ENCODE data around the gene HMGN4. TPM values are rescaled to one million over a fixed set of nuclear protein-coding genes. Genes with fewer than 3 reads are reported as not detected.

The HMGN4 gene
- total and polyA plus RNA-seq, 9 of the 15 experiments (the other 6 are each of a cell fraction or from before 2014, with no cell fraction given): 35.4 to 134 (median 94.1) TPM

DNA sequence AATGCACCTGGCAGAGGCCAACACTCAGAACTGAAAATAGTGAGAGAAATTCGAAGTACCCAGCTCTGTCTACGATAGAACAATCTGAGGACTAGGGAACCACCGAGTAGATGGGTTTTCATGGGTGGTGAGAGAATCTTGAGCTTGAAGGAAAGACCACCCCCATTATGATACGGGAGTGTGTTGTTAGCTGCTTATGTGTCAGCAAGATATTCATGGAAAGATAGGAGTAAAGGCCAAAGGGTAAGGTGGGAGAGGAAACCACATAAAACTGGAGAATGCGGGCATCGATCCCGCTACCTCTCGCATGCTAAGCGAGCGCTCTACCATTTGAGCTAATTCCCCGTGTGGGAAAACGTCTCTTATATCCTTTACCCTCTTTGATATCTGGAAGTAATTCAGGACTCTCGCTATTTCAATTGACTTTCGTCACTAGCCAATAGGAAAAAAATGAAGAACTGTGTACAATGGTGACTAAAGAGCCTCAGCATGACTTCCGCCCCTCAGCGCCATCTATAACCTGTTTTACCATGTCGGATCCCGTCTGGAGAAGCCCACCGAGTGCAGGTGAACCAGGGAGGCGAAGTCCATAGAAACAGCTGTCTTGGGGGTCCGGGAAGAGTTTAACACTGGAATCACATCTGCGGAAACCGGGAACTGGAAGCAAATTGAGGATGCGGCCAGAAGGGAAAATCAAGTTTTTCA, 33.6 kb downstream of the HMGN4 start (continued):
- TF ChIP-seq MCM5 (IDR thresholded peaks at IDR 0.05; ENCODE audit: low read depth) (no peak), RAD21 (CRISPR knock-in tag; conservative IDR thresholded peaks at IDR 0.05 in 1 of 2, IDR thresholded peaks at IDR 0.05 in 1 of 2) (peak; percentile 19 to 20; a peak in 1 of 4 replicates), NCOA1 (IDR thresholded peaks at IDR 0.05; ENCODE audit: low read depth) (peak; percentile 23), OTX1 (CRISPR knock-in tag; IDR thresholded peaks at IDR 0.05) (peak; percentile 84), ARID2 (IDR thresholded peaks at IDR 0.05) (no peak), ZNF764 (CRISPR knock-in tag; IDR thresholded peaks at IDR 0.05; ENCODE audit: low read depth) (peak; percentile 90), JUNB (CRISPR knock-in tag; conservative IDR thresholded peaks at IDR 0.05) (peak; percentile 70; the same call in 1 of the 2 replicates), NFE2 (IDR thresholded peaks at IDR 0.05; ENCODE audit: low read depth) (peak; percentile 81), BRD4 (IDR thresholded peaks at IDR 0.05) (peak; percentile 96), NCOA2 (IDR thresholded peaks at IDR 0.05; ENCODE audit: partially characterized antibody in 2 of 2) (peak; percentile 13 to 90), ZNF408 (CRISPR knock-in tag; IDR thresholded peaks at IDR 0.05; ENCODE audit: low read depth) (no peak), NFYB (IDR thresholded peaks at IDR 0.05; ENCODE audit: extremely low read depth, insufficient read length) (peak; percentile 51), POLR3G (IDR thresholded peaks at IDR 0.05; ENCODE audit: extremely low read depth, insufficient read length, insufficient replicate concordance) (peak; percentile 80), SETDB1 (IDR thresholded peaks at IDR 0.05; ENCODE audit: low read length) (peak; percentile 60), KAT2B (IDR thresholded peaks at IDR 0.05; ENCODE audit: low read depth, low read length) (no peak), PYGO2 (tag; IDR thresholded peaks at IDR 0.05) (no peak), SMAD4 (CRISPR knock-in tag; conservative IDR thresholded peaks at IDR 0.05) (peak; percentile 20; the same call in 1 of the 2 replicates), ZNF436 (CRISPR knock-in tag; IDR thresholded peaks at IDR 0.05) (peak; percentile 60; the same call in 1 of the 2 replicates), ZBTB8A (IDR thresholded peaks at IDR 0.05; ENCODE audit: partially characterized antibody) (peak; percentile 92)
- TF ChIP-seq, protein P1, sequence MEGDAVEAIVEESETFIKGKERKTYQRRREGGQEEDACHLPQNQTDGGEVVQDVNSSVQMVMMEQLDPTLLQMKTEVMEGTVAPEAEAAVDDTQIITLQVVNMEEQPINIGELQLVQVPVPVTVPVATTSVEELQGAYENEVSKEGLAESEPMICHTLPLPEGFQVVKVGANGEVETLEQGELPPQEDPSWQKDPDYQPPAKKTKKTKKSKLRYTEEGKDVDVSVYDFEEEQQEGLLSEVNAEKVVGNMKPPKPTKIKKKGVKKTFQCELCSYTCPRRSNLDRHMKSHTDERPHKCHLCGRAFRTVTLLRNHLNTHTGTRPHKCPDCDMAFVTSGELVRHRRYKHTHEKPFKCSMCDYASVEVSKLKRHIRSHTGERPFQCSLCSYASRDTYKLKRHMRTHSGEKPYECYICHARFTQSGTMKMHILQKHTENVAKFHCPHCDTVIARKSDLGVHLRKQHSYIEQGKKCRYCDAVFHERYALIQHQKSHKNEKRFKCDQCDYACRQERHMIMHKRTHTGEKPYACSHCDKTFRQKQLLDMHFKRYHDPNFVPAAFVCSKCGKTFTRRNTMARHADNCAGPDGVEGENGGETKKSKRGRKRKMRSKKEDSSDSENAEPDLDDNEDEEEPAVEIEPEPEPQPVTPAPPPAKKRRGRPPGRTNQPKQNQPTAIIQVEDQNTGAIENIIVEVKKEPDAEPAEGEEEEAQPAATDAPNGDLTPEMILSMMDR (IDR thresholded peaks at IDR 0.05 in 2 of 3, conservative IDR thresholded peaks at IDR 0.05 in 1 of 3; ENCODE audit: insufficient read depth in 2 of 3, low read depth in 1 of 3, low read length in 3 of 3): no peak
- TF ChIP-seq, protein P2, sequence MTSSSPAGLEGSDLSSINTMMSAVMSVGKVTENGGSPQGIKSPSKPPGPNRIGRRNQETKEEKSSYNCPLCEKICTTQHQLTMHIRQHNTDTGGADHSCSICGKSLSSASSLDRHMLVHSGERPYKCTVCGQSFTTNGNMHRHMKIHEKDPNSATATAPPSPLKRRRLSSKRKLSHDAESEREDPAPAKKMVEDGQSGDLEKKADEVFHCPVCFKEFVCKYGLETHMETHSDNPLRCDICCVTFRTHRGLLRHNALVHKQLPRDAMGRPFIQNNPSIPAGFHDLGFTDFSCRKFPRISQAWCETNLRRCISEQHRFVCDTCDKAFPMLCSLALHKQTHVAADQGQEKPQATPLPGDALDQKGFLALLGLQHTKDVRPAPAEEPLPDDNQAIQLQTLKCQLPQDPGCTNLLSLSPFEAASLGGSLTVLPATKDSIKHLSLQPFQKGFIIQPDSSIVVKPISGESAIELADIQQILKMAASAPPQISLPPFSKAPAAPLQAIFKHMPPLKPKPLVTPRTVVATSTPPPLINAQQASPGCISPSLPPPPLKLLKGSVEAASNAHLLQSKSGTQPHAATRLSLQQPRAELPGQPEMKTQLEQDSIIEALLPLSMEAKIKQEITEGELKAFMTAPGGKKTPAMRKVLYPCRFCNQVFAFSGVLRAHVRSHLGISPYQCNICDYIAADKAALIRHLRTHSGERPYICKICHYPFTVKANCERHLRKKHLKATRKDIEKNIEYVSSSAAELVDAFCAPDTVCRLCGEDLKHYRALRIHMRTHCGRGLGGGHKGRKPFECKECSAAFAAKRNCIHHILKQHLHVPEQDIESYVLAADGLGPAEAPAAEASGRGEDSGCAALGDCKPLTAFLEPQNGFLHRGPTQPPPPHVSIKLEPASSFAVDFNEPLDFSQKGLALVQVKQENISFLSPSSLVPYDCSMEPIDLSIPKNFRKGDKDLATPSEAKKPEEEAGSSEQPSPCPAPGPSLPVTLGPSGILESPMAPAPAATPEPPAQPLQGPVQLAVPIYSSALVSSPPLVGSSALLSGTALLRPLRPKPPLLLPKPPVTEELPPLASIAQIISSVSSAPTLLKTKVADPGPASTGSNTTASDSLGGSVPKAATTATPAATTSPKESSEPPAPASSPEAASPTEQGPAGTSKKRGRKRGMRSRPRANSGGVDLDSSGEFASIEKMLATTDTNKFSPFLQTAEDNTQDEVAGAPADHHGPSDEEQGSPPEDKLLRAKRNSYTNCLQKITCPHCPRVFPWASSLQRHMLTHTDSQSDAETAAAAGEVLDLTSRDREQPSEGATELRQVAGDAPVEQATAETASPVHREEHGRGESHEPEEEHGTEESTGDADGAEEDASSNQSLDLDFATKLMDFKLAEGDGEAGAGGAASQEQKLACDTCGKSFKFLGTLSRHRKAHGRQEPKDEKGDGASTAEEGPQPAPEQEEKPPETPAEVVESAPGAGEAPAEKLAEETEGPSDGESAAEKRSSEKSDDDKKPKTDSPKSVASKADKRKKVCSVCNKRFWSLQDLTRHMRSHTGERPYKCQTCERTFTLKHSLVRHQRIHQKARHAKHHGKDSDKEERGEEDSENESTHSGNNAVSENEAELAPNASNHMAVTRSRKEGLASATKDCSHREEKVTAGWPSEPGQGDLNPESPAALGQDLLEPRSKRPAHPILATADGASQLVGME (CRISPR knock-in tag; IDR thresholded peaks at IDR 0.05): 0 out of 2 replicates have a peak, but pooled peaks have one; percentile 46

Data from K562 (cell line).